WTC11 (cell line): ENCODE results near the gene ACOXL. TPM values are rescaled to one million over a fixed set of nuclear protein-coding genes. Genes with fewer than 3 reads are reported as not detected.

ENCODE experiments used
- ATAC-seq: fragments of 200-7000 bp; cut with Tn5 transposase; 2 replicates; pipeline ENCODE4 v1.10.0; 2021; ENCODE audit warnings: mild to moderate bottlenecking, moderate library complexity
- CTCF ChIA-PET: fragments of 300-600 bp; sonication (Branson Sonifier 250); formaldehyde crosslinking; loops from one replicate; lab custom pipeline; 2021; ENCODE audit warnings: antibody characterized with exemption; lab: Charles Lee
- POLR2A ChIA-PET: fragments of 350-600 bp; sonication (Branson Sonifier 250); formaldehyde crosslinking; loops from one replicate; lab custom pipeline; 2021; ENCODE audit warnings: antibody characterized with exemption; lab: Charles Lee
- DNase-seq: peaks from one replicate; pipeline ENCODE4 v3.0.0; 2021; ENCODE audit warnings: low spot score
- H3K27ac Mint-ChIP-seq: 2 replicates; pipeline ENCODE4 v1.8.0; 2021; ENCODE audit warnings: mixed read lengths
- H3K27me3 Mint-ChIP-seq: 2 replicates; pipeline ENCODE4 v1.8.0; 2021; ENCODE audit warnings: low read depth, mild to moderate bottlenecking, moderate library complexity, mixed read lengths
- H3K36me3 Mint-ChIP-seq: 2 replicates; pipeline ENCODE4 v1.8.0; 2021; ENCODE audit warnings: mixed read lengths
- H3K4me1 Mint-ChIP-seq: 2 replicates; pipeline ENCODE4 v1.8.0; 2022; ENCODE audit warnings: mixed read lengths
- H3K4me3 Mint-ChIP-seq: 2 replicates; pipeline ENCODE4 v1.8.0; 2021; ENCODE audit warnings: mild to moderate bottlenecking, moderate library complexity, mixed read lengths
- H3K9me3 Mint-ChIP-seq: 2 replicates; pipeline ENCODE4 v1.8.0; 2021; ENCODE audit warnings: mixed read lengths
- ETV6 ChIP-seq: sonication (generic); formaldehyde crosslinking; IDR thresholded peaks from 2 replicates; pipeline ENCODE4 v1.8.1; 2022; ENCODE audit warnings: mild to moderate bottlenecking, missing genetic modification reagents
- JAZF1 ChIP-seq: fragments of 250-450 bp; sonication (Bioruptor Pico); IDR thresholded peaks from 2 replicates; pipeline ENCODE4 v1.9.0; 2021; ENCODE audit warnings: moderate library complexity, mild to moderate bottlenecking, inconsistent platforms
- NFE2L1 ChIP-seq: sonication (generic); formaldehyde crosslinking; IDR thresholded peaks from 2 replicates; pipeline ENCODE4 v1.8.1; 2023; ENCODE audit warnings: missing genetic modification reagents
- NR1H2 ChIP-seq: sonication (generic); formaldehyde crosslinking; IDR thresholded peaks from 2 replicates; pipeline ENCODE4 v1.9.0; 2021; ENCODE audit warnings: mild to moderate bottlenecking, moderate library complexity, missing genetic modification reagents
- RELA ChIP-seq: sonication (generic); formaldehyde crosslinking; IDR thresholded peaks from 2 replicates; pipeline ENCODE4 v1.8.1; 2022; ENCODE audit warnings: missing genetic modification reagents, mild to moderate bottlenecking, borderline replicate concordance
- TEAD1 ChIP-seq: sonication (generic); formaldehyde crosslinking; IDR thresholded peaks from 2 replicates; pipeline ENCODE4 v1.8.0; 2022; ENCODE audit warnings: mild to moderate bottlenecking, missing genetic modification reagents
- ZNF121 ChIP-seq: sonication (generic); formaldehyde crosslinking; IDR thresholded peaks from 2 replicates; pipeline ENCODE4 v1.8.0; 2023; ENCODE audit warnings: missing genetic modification reagents
- ZNF138 ChIP-seq: sonication (generic); formaldehyde crosslinking; conservative IDR thresholded peaks from 2 replicates; pipeline ENCODE4 v1.8.1; 2022; ENCODE audit warnings: mild to moderate bottlenecking, moderate library complexity, missing genetic modification reagents
- ZNF219 ChIP-seq: sonication (generic); formaldehyde crosslinking; IDR thresholded peaks from 2 replicates; pipeline ENCODE4 v1.8.0; 2023; ENCODE audit warnings: missing genetic modification reagents, mild to moderate bottlenecking, borderline replicate concordance
- ZNF317 ChIP-seq: sonication (generic); formaldehyde crosslinking; IDR thresholded peaks from 2 replicates; pipeline ENCODE4 v1.8.1; 2023; ENCODE audit warnings: low read depth, mild to moderate bottlenecking, moderate library complexity, missing genetic modification reagents, borderline replicate concordance
- total RNA-seq: library from RNA; stranded (reverse); gene quantifications from 3 replicates; pipeline ENCODE4 v1.2.3, GENCODE V29; 2021
- TF ChIP-seq, protein P1 (sequence below): sonication (generic); formaldehyde crosslinking; IDR thresholded peaks from 2 replicates; pipeline ENCODE4 v1.8.1; 2022; ENCODE audit warnings: missing genetic modification reagents, borderline replicate concordance
- TF ChIP-seq, protein P2 (sequence below): sonication (generic); formaldehyde crosslinking; IDR thresholded peaks from 2 replicates; pipeline ENCODE4 v1.8.0; 2023; ENCODE audit warnings: missing genetic modification reagents, mild to moderate bottlenecking, borderline replicate concordance
- TF ChIP-seq, protein P3 (sequence below): sonication (generic); formaldehyde crosslinking; IDR thresholded peaks from 2 replicates; pipeline ENCODE4 v1.8.0; 2023; ENCODE audit warnings: mild to moderate bottlenecking, missing genetic modification reagents
- TF ChIP-seq, protein P4 (sequence below): sonication (generic); formaldehyde crosslinking; IDR thresholded peaks from 2 replicates; pipeline ENCODE4 v1.8.1; 2023; ENCODE audit warnings: mild to moderate bottlenecking, missing genetic modification reagents, moderate library complexity
- TF ChIP-seq, protein P5 (sequence below): fragments of 250-450 bp; sonication (Bioruptor Pico); IDR thresholded peaks from 2 replicates; pipeline ENCODE4 v1.9.0; 2021; ENCODE audit warnings: moderate library complexity, mild to moderate bottlenecking, inconsistent platforms, borderline replicate concordance

ACOXL gene
- total RNA-seq, 1 experiment from 2014 or later, result 14.9 TPM

DNA sequence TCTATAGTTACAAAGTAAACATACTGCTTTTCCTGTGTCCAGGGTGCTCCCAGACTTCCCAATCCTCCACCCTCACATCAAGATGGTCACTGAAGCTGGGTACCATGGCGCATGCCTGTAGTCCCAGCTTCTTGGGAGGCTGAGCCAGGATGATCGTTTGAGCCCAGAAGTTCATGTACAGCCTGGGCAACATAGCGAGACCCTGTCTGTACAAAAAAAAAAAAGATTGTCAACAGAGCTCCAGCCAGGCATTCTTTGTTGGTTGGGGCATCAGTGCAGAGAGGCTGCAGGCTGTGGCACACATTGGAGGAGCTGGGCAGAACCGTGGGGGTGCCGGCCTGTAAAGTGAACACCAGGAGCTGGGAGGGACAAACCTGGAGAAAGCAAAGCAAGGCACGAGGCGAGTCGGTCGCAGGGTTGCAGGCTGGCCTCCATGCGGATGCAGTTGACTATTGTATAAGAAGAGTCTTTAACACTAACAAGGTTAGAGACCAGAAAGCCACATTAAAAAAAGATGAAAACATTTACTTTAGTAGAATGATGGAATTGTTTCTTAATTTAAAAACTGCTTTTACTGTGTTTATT lies 51.8 kb downstream of the ACOXL start:
- Mint-ChIP-seq H3K27ac (no peak overlapping the region), H3K4me3 (no peak overlapping the region), H3K9me3 (peaks cover 11% of the 10 kb centered on the region), H3K4me1 (no peaks in the 10 kb centered on the region), H3K36me3 (peaks cover 17% of the 10 kb centered on the region), H3K27me3 (no peaks in the 10 kb centered on the region)
- no peak for ATAC-seq
- TF ChIP-seq ZNF121 (CRISPR knock-in tag) (0 out of 2 replicates have a peak, but pooled peaks have one; percentile 50), ZNF138 (CRISPR knock-in tag) (no peak)
- ChIA-PET POLR2A (no interaction called here), CTCF (no interaction called here)
- no peak for DNase-seq

DNA sequence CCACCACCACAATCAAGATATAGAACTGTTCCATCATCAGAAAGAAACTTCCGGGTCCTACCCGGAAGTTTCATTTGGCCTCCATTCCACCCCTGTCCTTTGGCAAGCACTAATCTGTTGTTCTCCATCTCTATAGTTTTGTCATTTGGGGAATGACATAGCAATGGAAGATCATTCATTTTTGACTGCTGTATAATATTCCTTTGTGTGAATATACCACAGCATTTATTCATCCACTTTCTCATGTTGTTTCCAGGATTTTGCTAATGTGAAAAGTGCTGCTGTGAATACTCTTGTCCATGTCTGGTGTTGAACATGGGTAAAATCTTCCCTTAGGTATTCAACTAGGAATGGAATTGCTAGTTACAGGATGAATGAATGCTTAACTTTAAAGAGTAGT lies 53.1 kb downstream of the ACOXL start:
- TF ChIP-seq NFE2L1 (CRISPR knock-in tag) (no peak), ZNF317 (no peak), RELA (CRISPR knock-in tag) (no peak), ETV6 (CRISPR knock-in tag) (no peak), ZNF219 (CRISPR knock-in tag) (no peak), JAZF1 (no peak)
- TF ChIP-seq, protein P1, sequence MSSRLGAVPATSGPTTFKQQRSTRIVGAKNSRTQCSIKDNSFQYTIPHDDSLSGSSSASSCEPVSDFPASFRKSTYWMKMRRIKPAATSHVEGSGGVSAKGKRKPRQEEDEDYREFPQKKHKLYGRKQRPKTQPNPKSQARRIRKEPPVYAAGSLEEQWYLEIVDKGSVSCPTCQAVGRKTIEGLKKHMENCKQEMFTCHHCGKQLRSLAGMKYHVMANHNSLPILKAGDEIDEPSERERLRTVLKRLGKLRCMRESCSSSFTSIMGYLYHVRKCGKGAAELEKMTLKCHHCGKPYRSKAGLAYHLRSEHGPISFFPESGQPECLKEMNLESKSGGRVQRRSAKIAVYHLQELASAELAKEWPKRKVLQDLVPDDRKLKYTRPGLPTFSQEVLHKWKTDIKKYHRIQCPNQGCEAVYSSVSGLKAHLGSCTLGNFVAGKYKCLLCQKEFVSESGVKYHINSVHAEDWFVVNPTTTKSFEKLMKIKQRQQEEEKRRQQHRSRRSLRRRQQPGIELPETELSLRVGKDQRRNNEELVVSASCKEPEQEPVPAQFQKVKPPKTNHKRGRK (CRISPR knock-in tag), result no peak
- TF ChIP-seq, protein P2, sequence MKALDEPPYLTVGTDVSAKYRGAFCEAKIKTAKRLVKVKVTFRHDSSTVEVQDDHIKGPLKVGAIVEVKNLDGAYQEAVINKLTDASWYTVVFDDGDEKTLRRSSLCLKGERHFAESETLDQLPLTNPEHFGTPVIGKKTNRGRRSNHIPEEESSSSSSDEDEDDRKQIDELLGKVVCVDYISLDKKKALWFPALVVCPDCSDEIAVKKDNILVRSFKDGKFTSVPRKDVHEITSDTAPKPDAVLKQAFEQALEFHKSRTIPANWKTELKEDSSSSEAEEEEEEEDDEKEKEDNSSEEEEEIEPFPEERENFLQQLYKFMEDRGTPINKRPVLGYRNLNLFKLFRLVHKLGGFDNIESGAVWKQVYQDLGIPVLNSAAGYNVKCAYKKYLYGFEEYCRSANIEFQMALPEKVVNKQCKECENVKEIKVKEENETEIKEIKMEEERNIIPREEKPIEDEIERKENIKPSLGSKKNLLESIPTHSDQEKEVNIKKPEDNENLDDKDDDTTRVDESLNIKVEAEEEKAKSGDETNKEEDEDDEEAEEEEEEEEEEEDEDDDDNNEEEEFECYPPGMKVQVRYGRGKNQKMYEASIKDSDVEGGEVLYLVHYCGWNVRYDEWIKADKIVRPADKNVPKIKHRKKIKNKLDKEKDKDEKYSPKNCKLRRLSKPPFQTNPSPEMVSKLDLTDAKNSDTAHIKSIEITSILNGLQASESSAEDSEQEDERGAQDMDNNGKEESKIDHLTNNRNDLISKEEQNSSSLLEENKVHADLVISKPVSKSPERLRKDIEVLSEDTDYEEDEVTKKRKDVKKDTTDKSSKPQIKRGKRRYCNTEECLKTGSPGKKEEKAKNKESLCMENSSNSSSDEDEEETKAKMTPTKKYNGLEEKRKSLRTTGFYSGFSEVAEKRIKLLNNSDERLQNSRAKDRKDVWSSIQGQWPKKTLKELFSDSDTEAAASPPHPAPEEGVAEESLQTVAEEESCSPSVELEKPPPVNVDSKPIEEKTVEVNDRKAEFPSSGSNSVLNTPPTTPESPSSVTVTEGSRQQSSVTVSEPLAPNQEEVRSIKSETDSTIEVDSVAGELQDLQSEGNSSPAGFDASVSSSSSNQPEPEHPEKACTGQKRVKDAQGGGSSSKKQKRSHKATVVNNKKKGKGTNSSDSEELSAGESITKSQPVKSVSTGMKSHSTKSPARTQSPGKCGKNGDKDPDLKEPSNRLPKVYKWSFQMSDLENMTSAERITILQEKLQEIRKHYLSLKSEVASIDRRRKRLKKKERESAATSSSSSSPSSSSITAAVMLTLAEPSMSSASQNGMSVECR (CRISPR knock-in tag), result no peak
- TF ChIP-seq, protein P3, sequence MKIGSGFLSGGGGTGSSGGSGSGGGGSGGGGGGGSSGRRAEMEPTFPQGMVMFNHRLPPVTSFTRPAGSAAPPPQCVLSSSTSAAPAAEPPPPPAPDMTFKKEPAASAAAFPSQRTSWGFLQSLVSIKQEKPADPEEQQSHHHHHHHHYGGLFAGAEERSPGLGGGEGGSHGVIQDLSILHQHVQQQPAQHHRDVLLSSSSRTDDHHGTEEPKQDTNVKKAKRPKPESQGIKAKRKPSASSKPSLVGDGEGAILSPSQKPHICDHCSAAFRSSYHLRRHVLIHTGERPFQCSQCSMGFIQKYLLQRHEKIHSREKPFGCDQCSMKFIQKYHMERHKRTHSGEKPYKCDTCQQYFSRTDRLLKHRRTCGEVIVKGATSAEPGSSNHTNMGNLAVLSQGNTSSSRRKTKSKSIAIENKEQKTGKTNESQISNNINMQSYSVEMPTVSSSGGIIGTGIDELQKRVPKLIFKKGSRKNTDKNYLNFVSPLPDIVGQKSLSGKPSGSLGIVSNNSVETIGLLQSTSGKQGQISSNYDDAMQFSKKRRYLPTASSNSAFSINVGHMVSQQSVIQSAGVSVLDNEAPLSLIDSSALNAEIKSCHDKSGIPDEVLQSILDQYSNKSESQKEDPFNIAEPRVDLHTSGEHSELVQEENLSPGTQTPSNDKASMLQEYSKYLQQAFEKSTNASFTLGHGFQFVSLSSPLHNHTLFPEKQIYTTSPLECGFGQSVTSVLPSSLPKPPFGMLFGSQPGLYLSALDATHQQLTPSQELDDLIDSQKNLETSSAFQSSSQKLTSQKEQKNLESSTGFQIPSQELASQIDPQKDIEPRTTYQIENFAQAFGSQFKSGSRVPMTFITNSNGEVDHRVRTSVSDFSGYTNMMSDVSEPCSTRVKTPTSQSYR (CRISPR knock-in tag), result no peak
- CTCF ChIA-PET, result no interaction called here
- DNase-seq (no peak), ATAC-seq (no peak)
- H3K27me3 Mint-ChIP-seq, result no peaks in the 10 kb centered on the region
- H3K4me3 Mint-ChIP-seq, result no peak overlapping the region
- no peak overlapping the region for H3K27ac Mint-ChIP-seq
- H3K9me3 Mint-ChIP-seq, result peaks cover 11% of the 10 kb centered on the region
- POLR2A ChIA-PET, result no interaction called here
- H3K36me3 Mint-ChIP-seq, result peaks cover 17% of the 10 kb centered on the region
- H3K4me1 Mint-ChIP-seq, result no peaks in the 10 kb centered on the region

DNA sequence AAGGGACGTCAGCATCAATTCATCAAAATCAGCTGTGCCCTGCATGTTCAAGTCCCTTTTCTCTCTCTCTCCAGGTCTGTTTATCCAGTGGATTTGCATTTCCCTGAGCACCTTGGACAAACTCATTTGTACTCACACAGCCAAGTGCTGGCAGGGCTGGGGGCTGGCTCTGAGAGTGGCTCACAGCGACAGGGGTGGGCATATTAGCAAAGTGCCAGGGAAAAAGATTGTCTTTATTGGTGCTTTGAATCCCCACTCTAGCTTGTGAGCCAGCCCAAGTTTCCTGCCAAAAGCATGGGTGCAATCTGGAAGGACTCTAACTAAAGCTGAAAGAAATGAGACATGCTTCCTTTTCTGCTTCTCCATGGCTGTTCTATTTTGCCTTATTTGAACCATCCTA lies 56.6 kb downstream of the ACOXL start:
- ChIA-PET POLR2A (no interaction called here), CTCF (interaction anchor here (1.6 kb wide), 1 partner anchor 23 kb away, joined by 3 read pairs; no protein-coding TSS in a partner anchor)
- Mint-ChIP-seq H3K4me1 (no peaks in the 10 kb centered on the region), H3K36me3 (peaks cover 18% of the 10 kb centered on the region), H3K27me3 (no peaks in the 10 kb centered on the region), H3K4me3 (no peak overlapping the region), H3K27ac (no peak overlapping the region), H3K9me3 (peaks cover 11% of the 10 kb centered on the region)
- TF ChIP-seq, protein P4, sequence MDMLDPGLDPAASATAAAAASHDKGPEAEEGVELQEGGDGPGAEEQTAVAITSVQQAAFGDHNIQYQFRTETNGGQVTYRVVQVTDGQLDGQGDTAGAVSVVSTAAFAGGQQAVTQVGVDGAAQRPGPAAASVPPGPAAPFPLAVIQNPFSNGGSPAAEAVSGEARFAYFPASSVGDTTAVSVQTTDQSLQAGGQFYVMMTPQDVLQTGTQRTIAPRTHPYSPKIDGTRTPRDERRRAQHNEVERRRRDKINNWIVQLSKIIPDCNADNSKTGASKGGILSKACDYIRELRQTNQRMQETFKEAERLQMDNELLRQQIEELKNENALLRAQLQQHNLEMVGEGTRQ (CRISPR knock-in tag), result no peak
- TF ChIP-seq TEAD1 (CRISPR knock-in tag) (no peak), ZNF121 (CRISPR knock-in tag) (no peak), NR1H2 (CRISPR knock-in tag) (no peak)
- TF ChIP-seq, protein P5, sequence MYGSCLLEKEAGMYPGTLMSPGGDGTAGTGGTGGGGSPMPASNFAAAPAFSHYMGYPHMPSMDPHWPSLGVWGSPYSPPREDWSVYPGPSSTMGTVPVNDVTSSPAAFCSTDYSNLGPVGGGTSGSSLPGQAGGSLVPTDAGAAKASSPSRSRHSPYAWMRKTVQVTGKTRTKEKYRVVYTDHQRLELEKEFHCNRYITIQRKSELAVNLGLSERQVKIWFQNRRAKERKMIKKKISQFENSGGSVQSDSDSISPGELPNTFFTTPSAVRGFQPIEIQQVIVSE (CRISPR knock-in tag), result no peak
- ATAC-seq (no peak), DNase-seq (no peak)
